OCI-LY7 (cell line): ENCODE results near the gene APOL6. TPM values are rescaled to one million over a fixed set of nuclear protein-coding genes. Genes with fewer than 3 reads are reported as not detected.
"Not testable (repeated sequence)": the region's sequence is repeated elsewhere in the genome, so short reads cannot be mapped to it uniquely, and the experiment has no call there.

Source experiments
- BruUV-seq: library from RNA; stranded (reverse); fragments of 400-500 nt; replicated peaks from 2 replicates; lab custom pipeline; 2021; lab: Mats Ljungman, UMichigan
- CTCF ChIA-PET: fragments of 300-600 bp; sonication (Branson Sonifier 250); formaldehyde crosslinking; loops from one replicate; lab custom pipeline; 2022; ENCODE audit warnings: antibody characterized with exemption; ENCODE audit not compliant: unreplicated experiment; lab: Charles Lee
- POLR2A ChIA-PET: fragments of 300-600 bp; sonication (Branson Sonifier 250); formaldehyde crosslinking; loops from one replicate; lab custom pipeline; 2022; ENCODE audit warnings: antibody characterized with exemption; lab: Charles Lee
- DNase-seq: peaks from one replicate; pipeline ENCODE4 v3.0.0-alpha.2; 2015; ENCODE audit warnings: low spot score
- H2AFZ ChIP-seq: fragments of 200-600 bp; sonication (generic), shearing (Covaris generic); 2 replicates; pipeline ENCODE4 v1.6.1; 2014; ENCODE audit warnings: mild to moderate bottlenecking, antibody characterized with exemption, low read length, moderate library complexity
- H3K27ac ChIP-seq: fragments of 200-600 bp; sonication (generic); 2 replicates; pipeline ENCODE4 v1.5.1; 2014; ENCODE audit warnings: mixed run types, low read depth, mild to moderate bottlenecking, moderate library complexity, low read length, inconsistent platforms; ENCODE audit not compliant: poor library complexity, severe bottlenecking
- H3K36me3 ChIP-seq: fragments of 200-600 bp; sonication (generic); 2 replicates; pipeline ENCODE4 v1.6.1; 2014; ENCODE audit warnings: mild to moderate bottlenecking, antibody characterized with exemption, low read length, moderate library complexity, mixed read lengths; ENCODE audit not compliant: insufficient read depth
- H3K4me1 ChIP-seq: fragments of 200-600 bp; sonication (generic); 2 replicates; pipeline ENCODE4 v1.5.1; 2014; ENCODE audit warnings: mild to moderate bottlenecking, low read length; ENCODE audit not compliant: insufficient read depth, poor library complexity, severe bottlenecking
- H3K4me2 ChIP-seq: fragments of 200-600 bp; sonication (generic); 2 replicates; pipeline ENCODE4 v1.6.1; 2014; ENCODE audit warnings: mild to moderate bottlenecking, low read length
- H3K4me3 ChIP-seq: fragments of 200-600 bp; sonication (generic); 2 replicates; pipeline ENCODE4 v1.5.1; 2014; ENCODE audit warnings: mild to moderate bottlenecking, low read depth, low read length; ENCODE audit not compliant: poor library complexity, severe bottlenecking
- H3K79me2 ChIP-seq: fragments of 200-600 bp; sonication (generic); 2 replicates; pipeline ENCODE4 v1.6.1; 2016; ENCODE audit warnings: low read depth, mild to moderate bottlenecking, low read length, moderate library complexity, mixed read lengths; ENCODE audit not compliant: insufficient read depth
- H3K9me2 ChIP-seq: fragments of 200-600 bp; sonication (generic); 2 replicates; pipeline ENCODE4 v1.6.1; 2016; ENCODE audit warnings: mild to moderate bottlenecking, low read length, mixed read lengths; ENCODE audit not compliant: insufficient read depth
- H3K9me3 ChIP-seq: fragments of 200-600 bp; sonication (generic); 2 replicates; pipeline ENCODE4 v1.6.1; 2014; ENCODE audit warnings: mild to moderate bottlenecking, mixed run types, low read length, mixed read lengths
- H4K20me1 ChIP-seq: fragments of 200-600 bp; sonication (generic); 2 replicates; pipeline ENCODE4 v1.6.1; 2014; ENCODE audit warnings: mild to moderate bottlenecking, antibody characterized with exemption, low read length, moderate library complexity, mixed read lengths; ENCODE audit not compliant: insufficient read depth
- EZH2phosphoT487 ChIP-seq: fragments of 200-600 bp; sonication (generic); IDR thresholded peaks from 2 replicates; pipeline ENCODE4 v1.6.1; 2018; ENCODE audit warnings: low read depth, borderline replicate concordance, mild to moderate bottlenecking, mixed run types, antibody characterized with exemption, low read length, moderate library complexity, mixed read lengths
- intact Hi-C: fragments of 100-400 bp; cut with micrococcal nuclease; formaldehyde crosslinking; loops from one replicate; pipeline ENCODE4 v1.10.0; 2022; ENCODE audit not compliant: unreplicated experiment
- total RNA-seq, 2 experiments: library from RNA; depleted of rRNA in 1 of 2; stranded (reverse); fragments of >200 nt in 1 of 2; shearing (Covaris generic) in 1 of 2; gene quantifications; 2 replicates each; pipeline ENCODE4 v1.2.3, GENCODE V29; 2014 to 2022
- TF ChIP-seq, protein P1 (sequence below): fragments of 200-600 bp; sonication (generic); conservative IDR thresholded peaks from 2 replicates; pipeline ENCODE4 v1.5.1; 2014; ENCODE audit warnings: mild to moderate bottlenecking, antibody characterized with exemption, low read length, moderate library complexity, mixed read lengths

The APOL6 gene
- total RNA-seq, 2 experiments from 2014 or later, result 22.0 to 27.8 TPM

DNA sequence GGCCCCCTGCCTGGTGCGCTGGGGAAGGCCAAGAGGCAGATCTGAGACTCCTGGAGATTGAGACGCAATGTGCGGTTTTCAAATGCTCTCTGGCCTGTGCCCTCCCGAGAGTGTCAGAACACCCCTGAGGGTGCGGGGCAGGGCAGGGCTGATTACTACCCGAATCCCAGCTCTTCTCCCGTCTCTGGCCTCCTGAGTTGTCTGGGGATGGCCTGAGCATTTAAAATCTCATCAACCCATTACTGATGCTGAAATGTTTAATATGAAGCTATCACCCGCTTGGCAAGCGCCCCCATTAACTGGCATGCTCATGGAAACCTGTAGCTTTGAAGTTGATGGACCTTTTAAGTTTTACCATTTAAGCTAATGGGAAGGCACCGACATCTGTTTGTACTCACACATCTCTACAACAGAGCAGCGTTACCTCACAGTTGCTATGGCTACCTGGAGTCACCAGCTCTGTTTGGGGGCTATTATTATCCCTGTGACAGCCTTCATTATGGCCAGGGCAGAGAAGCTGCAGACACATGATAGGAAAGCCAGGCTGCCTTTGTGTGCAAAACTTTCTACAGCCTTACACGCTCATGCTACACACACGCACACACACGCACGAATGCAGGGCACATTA is 27.5 kb upstream of the APOL6 start:
- Histone ChIP-seq H3K79me2 (no peaks in the 10 kb centered on the region), H3K27ac (no peak overlapping the region), H3K9me3 (no peaks in the 10 kb centered on the region), H3K9me2 (no peaks in the 10 kb centered on the region), H3K4me3 (no peak overlapping the region), H3K4me2 (no peak overlapping the region), H3K36me3 (no peaks in the 10 kb centered on the region), H4K20me1 (no peaks in the 10 kb centered on the region), H3K4me1 (peaks cover 5% of the 10 kb centered on the region), H2AFZ (no peak overlapping the region)
- BruUV-seq, result no TSS peak
- ChIA-PET CTCF (interaction anchor here (0.5 to 0.8 kb wide), 2 partner anchors 13 to 126 kb away, joined by 3 read pairs; no protein-coding TSS in a partner anchor), POLR2A (no interaction called here)
- intact Hi-C loops, result no loop called here
- no peak for DNase-seq
- TF ChIP-seq, protein P1, sequence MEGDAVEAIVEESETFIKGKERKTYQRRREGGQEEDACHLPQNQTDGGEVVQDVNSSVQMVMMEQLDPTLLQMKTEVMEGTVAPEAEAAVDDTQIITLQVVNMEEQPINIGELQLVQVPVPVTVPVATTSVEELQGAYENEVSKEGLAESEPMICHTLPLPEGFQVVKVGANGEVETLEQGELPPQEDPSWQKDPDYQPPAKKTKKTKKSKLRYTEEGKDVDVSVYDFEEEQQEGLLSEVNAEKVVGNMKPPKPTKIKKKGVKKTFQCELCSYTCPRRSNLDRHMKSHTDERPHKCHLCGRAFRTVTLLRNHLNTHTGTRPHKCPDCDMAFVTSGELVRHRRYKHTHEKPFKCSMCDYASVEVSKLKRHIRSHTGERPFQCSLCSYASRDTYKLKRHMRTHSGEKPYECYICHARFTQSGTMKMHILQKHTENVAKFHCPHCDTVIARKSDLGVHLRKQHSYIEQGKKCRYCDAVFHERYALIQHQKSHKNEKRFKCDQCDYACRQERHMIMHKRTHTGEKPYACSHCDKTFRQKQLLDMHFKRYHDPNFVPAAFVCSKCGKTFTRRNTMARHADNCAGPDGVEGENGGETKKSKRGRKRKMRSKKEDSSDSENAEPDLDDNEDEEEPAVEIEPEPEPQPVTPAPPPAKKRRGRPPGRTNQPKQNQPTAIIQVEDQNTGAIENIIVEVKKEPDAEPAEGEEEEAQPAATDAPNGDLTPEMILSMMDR, result no peak

DNA sequence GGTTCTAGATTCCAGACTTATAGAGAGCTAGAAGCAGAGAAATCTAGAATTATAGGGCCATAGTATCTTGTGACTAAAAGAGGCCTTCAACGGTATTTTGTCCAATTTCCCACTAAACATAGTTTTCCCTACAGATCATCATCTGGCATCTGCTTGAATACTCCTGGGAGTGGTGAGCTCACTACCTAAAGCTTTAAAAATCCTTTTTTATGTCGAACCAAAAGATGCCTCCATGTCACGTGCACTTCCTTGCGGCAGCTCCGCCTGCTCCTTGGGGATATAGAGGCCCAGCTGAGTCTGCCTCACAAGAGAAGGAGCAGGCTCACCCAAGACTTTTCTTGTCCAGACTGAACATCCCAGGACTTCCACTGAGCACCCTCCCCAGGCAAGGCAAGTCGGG is 26.8 kb upstream of the APOL6 start:
- H3K36me3 ChIP-seq, result no peaks in the 10 kb centered on the region
- TF ChIP-seq, protein P1, result no peak
- TF ChIP-seq EZH2phosphoT487, result no peak
- no peak for DNase-seq
- BruUV-seq, result no TSS peak
- H3K79me2 ChIP-seq, result no peaks in the 10 kb centered on the region
- intact Hi-C loops, result no loop called here
- peaks cover 5% of the 10 kb centered on the region for H3K4me1 ChIP-seq
- H3K4me3 ChIP-seq, result no peak overlapping the region
- CTCF ChIA-PET, result no interaction called here
- H3K9me3 ChIP-seq, result no peaks in the 10 kb centered on the region
- H3K4me2 ChIP-seq, result no peak overlapping the region
- POLR2A ChIA-PET, result no interaction called here
- no peak overlapping the region for H3K27ac ChIP-seq
- H4K20me1 ChIP-seq, result no peaks in the 10 kb centered on the region
- H2AFZ ChIP-seq, result no peak overlapping the region
- H3K9me2 ChIP-seq, result no peaks in the 10 kb centered on the region

DNA sequence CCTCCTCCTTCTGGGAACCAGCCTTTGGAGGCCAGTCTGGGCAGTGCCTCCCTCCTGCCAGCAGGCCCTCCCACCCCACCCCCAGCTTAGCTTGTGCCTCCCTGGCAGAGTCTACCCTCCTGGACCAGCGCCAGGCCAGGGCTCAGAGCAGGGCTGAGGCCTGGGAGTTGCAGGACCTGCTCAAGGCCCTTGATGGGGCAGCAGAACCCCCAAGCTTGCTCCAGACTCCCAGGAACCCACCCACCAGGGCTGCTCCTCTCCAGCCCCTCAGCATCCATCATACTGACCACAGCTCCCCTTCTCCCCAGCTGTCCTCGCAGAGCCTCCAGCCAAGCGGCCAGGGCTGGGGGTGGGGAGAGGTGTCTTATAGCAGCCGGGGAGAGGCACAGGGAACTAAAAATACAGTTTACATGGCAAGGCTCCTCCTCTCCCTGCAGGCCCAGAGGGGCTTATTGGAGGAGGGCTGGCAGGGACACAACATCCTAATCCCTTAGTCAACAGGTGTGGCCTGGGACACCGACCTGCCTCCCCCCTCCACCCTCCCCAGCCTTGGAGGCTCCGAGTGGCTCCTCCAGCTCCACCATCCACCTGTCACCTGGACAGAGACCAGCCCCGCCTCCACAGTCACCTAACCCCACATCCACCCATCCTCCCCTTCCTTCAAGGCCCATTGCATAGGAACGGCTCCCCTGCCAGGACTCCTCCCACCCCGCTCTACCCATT is 25.9 kb upstream of the APOL6 start:
- TF ChIP-seq EZH2phosphoT487, result no peak
- TF ChIP-seq, protein P1, result no peak
- BruUV-seq, result no TSS peak
- no peak overlapping the region for H2AFZ ChIP-seq
- H3K4me3 ChIP-seq, result no peak overlapping the region
- no peak for DNase-seq
- CTCF ChIA-PET, result interaction anchor here (0.6 kb wide), 1 partner anchor 194 kb away, joined by 6 read pairs; no protein-coding TSS in a partner anchor
- intact Hi-C loops, result loop anchor here (2.0 kb wide), 1 partner anchor 40 kb away; no protein-coding TSS in a partner anchor
- no peak overlapping the region for H3K4me2 ChIP-seq
- H3K4me1 ChIP-seq, result peaks cover 12% of the 10 kb centered on the region
- no peaks in the 10 kb centered on the region for H3K36me3 ChIP-seq
- H3K9me2 ChIP-seq, result no peaks in the 10 kb centered on the region
- no peaks in the 10 kb centered on the region for H3K9me3 ChIP-seq
- H4K20me1 ChIP-seq, result no peaks in the 10 kb centered on the region
- no peak overlapping the region for H3K27ac ChIP-seq
- H3K79me2 ChIP-seq, result no peaks in the 10 kb centered on the region
- POLR2A ChIA-PET, result interaction anchor here (0.6 kb wide), 1 partner anchor 108 kb away, joined by 3 read pairs; no protein-coding TSS in a partner anchor

DNA sequence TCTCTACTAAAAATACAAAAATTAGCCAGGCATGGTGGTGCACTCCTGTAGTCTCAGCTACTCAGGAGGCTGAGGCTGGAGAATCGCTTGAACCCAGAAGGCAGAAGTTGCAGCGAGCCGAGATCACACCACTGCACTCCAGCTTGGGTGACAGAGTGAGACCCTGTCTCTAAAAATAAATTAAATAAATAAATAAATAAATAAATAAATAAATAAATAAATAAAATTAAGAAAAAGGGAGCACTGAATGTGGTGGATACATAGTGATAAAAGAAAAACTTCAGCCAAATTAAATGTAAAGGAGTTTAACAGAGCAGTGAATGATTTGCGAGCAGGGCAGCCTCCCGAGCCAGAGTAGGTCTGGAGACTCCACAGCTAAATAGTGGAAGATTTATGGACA is 24.4 kb upstream of the APOL6 start:
- H3K4me3 ChIP-seq, H3K4me2 ChIP-seq, H3K9me3 ChIP-seq, H3K36me3 ChIP-seq, H2AFZ ChIP-seq, H3K9me2 ChIP-seq, DNase-seq, POLR2A ChIA-PET, CTCF ChIA-PET, H3K27ac ChIP-seq, H4K20me1 ChIP-seq, H3K79me2 ChIP-seq, BruUV-seq: not testable (repeated sequence)
- peaks cover 18% of the 10 kb centered on the region for H3K4me1 ChIP-seq
- intact Hi-C loops, result loop anchor here (1.0 to 2.0 kb wide), 2 partner anchors 41 to 274 kb away; no protein-coding TSS in a partner anchor
